A172 (cell line): ENCODE results near the gene ZNF516. TPM values are rescaled to one million over a fixed set of nuclear protein-coding genes. Genes with fewer than 3 reads are reported as not detected.

Source experiments
- DNase-seq: peaks from one replicate; pipeline ENCODE4 v3.0.0-alpha.2; 2015; ENCODE audit warnings: low spot score
- total RNA-seq: library from RNA; depleted of rRNA; stranded (reverse); fragments of >200 nt; shearing (Covaris generic); gene quantifications from 2 replicates; pipeline ENCODE4 v1.2.3, GENCODE V29; 2014

The ZNF516 gene
- total RNA-seq, 1 experiment from 2014 or later, result 4.8 TPM

GRCh38 chr18:76514573-76514972, 19.5 kb upstream of the ZNF516 start:
- no peak for DNase-seq

- no peak for DNase-seq
These were observed 12.9 kb upstream of the ZNF516 start for GRCh38 chr18:76507830-76508385.

- no peak for DNase-seq
These were observed 12.1 kb upstream of the ZNF516 start for GRCh38 chr18:76506974-76507764.

- DNase-seq, result no peak
These were observed 11.4 kb upstream of the ZNF516 start for GRCh38 chr18:76506395-76506794.

- no peak for DNase-seq
These were observed 10.6 kb upstream of the ZNF516 start for GRCh38 chr18:76505614-76506013.

- DNase-seq, result no peak
These were observed 9.7 kb upstream of the ZNF516 start for GRCh38 chr18:76504749-76505148.

GRCh38 chr18:76503649-76504386, 8.8 kb upstream of the ZNF516 start:
- no peak for DNase-seq

GRCh38 chr18:76502551-76502950, 7.5 kb upstream of the ZNF516 start:
- DNase-seq, result no peak

GRCh38 chr18:76499637-76500340, 4.7 kb upstream of the ZNF516 start:
- no peak for DNase-seq

- DNase-seq, result no peak
These were observed 4.0 kb upstream of the ZNF516 start for GRCh38 chr18:76499021-76499420.

GRCh38 chr18:76498064-76498463, 3.0 kb upstream of the ZNF516 start:
- DNase-seq, result no peak

GRCh38 chr18:76497021-76497420, 2.0 kb upstream of the ZNF516 start:
- DNase-seq, result no peak

- DNase-seq, result no peak
These were observed 1.3 kb upstream of the ZNF516 start for GRCh38 chr18:76496194-76496890.

- DNase-seq, result no peak
These were observed 572 bp upstream of the ZNF516 start for GRCh38 chr18:76495435-76496193.

GRCh38 chr18:76494231-76495005, 624 bp downstream of the ZNF516 start:
- no peak for DNase-seq

GRCh38 chr18:76493213-76494161, 1.6 kb downstream of the ZNF516 start:
- no peak for DNase-seq

GRCh38 chr18:76492669-76493212, 2.3 kb downstream of the ZNF516 start:
- DNase-seq, result peak; percentile 84
